HG03060 (cell line): Measurements from ENCODE around the gene TTC7B.

ENCODE experiments used
- ATAC-seq: cut with Tn5 transposase; IDR thresholded peaks from one replicate; pipeline ENCODE4 v1.9.1; 2021; ENCODE audit warnings: low read depth, moderate number of reproducible peaks; ENCODE audit not compliant: unreplicated experiment

TTC7B gene

DNA sequence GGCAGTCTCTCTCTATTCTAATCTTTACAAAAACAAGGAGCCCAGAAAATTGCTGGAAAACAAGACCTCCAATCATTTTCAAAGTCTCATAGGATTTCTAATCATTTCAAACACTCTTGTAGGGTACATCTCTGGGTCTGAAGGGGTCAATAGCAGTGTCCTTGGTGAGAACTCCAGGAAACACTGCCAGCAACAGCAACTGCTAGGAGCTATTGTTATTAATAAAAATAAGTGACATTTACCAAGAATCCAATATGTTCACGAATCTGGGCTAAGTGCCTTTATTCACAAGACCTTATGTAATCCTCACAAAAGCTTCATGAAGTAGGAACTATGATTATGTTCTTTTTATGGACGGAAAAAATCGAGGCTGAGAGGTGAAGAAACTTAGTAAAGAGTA lies 72.8 kb downstream of the TTC7B start:
- ATAC-seq, result no peak

DNA sequence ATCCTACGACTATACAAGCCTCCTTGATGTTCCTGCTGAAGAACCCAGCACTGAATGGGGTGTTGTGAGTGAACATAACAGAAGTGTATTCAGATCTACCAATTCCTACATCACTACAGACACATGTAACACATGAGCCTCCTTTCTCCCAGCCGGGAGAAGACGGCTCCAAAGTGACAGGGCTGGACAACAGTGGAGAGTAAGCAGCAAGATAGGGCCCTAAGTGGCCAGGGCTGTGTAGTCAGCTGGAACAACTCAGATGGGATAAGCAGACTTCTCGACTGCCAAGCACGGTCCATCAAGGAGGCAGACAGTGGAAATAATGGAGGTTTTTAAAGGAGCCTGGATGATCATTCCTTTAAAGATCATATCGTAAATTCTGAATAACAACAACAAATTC lies 73.5 kb downstream of the TTC7B start:
- no peak for ATAC-seq

DNA sequence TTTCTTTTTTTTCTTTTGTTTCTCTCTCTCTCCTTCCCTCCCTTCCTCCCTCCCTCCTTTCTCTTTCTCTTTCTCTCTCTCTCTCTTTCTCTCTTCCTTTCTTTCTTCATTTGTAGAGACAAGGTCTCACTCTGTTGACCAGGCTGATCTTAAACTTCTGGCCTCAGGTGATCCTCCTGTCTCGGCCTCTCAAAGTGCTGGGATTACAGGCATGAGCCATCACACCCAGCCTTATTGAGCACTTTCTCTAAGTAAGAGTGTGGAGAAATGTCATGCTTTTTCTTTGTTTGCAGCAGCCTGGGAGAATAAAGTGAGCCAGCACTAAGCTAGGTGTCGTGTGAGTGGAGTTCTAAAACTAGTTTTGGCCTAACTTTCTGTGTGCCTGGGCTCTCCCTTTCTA lies 74.0 kb downstream of the TTC7B start:
- ATAC-seq, result no peak

DNA sequence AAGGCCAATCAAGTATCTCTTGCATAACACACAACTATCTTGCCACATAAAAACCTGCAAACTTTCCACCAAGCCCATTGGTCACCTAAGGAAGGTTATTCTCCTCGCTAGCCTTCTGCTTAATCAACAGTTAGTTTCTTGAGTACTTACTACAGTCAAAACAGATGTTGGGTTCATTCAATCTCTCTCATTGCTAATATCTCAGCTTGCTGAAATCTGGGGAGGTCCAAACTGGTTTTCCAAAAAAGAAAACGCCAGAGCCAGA lies 74.6 kb downstream of the TTC7B start:
- ATAC-seq, result no peak

DNA sequence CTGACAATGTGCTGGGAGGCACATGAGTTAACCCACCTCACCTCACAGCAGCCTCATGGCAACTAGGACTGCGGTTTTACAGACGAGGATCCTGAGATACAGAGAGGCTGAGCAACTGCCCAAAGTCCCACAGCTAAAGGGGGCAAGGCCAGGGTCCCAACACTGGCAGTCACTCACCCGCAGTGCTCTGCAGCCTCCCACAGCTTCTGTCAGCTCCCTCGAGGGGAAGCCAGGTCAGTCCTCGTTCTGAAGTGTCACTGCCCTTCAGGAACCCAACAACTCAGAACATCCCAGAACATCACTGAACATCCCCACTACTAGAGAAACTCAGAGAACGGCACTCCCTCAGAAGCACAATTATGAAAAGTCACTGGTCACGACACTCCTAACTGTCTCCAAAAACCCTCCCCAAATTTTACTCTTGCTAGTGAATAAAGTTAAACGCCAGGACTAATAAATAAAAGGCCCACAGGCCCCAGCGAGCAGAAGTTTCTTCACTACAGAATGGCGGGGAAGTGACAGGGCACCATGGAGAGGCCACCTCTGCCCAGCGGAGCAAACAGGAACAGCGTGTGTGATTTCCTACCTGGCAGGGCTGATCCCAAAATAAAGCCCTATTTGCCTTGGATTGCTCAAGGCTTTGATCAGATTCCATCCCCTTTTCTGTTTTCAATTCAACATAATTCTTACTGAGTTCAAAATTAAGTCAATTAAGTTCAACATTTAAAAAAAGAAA lies 75.1 kb downstream of the TTC7B start:
- no peak for ATAC-seq

DNA sequence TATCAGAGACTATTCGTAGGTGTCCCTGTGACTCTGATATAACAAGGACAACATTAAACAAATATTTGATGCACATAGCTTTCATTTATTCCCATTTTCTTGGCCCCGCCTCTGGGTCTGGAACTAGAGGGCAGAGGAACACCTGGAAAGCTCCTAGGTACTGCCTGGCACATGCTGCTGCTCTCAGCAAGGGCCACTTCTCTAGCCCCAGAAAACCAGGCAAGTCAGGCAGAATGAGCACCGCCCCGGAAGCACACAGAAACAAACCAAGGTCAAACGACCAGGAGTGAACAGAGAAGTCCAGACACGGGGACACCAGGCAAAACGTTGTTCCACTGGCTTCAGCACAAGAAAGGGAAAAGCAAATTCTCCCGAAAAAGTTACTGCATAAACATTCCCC lies 76.1 kb downstream of the TTC7B start:
- ATAC-seq, result no peak

DNA sequence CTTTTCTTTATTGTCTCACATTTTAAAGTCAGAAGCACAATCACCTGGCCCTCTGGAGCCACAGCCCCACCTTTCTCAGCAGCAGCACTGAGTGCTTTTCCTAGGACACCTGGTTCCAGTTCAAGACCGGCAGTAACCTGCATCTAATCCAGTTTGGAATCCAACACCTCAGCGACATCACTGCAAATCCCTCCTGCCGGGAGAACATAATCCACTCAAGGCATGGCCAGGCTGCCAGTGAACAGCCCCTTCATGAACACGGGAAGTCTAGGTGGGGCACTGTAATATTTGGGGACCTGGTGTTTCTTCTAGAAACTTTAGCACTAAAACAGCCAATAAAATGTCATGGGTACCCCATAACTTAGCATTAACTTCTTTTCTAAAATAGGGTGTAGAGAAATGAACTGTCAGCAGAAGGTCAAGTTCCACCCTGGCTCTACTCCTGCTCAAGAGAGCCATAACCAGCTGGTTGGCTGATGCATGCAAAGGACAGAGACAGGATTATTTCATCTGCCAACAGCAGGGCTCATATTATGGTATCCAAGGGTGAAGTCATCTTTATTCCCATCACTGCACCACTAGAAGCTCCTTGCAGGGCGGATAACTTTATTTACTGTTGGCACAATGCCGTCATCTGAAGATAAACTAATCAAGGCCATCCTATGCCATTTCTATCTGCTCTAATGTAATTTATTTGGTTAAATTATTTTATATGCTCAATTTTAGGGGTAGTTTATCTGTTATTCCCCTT lies 76.7 kb downstream of the TTC7B start:
- no peak for ATAC-seq

DNA sequence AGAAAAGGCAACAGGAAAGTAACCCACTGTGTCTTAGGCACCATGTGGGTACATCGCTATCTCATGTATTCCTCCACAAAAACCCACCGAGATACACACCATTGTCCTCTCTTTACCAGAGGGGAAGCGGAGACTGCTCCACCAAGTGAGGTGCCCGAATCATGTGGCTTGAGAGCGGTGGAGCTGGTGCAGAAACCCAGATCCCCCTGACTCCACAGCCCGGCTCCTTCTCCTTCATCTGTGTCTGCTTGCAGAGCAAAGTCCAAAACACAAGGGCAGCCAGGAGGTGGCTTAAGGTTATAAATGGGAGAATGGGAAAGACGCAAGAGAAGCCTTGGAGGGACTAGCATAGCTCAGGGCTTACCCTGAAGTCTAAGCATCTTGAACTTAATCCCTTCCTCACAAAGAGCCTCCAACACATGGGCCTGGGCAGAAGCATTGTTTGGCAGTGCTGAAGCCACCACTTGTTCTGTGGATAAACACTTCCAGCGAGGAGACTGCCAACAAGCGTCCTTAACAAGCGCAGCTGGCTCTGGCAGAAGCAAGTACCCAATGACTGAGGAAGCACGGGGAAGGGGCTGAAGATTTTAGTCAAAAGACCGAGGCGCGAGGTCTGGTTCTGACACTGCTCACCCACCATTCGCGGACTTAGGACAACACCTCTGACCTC lies 83.0 kb downstream of the TTC7B start:
- ATAC-seq, result no peak

DNA sequence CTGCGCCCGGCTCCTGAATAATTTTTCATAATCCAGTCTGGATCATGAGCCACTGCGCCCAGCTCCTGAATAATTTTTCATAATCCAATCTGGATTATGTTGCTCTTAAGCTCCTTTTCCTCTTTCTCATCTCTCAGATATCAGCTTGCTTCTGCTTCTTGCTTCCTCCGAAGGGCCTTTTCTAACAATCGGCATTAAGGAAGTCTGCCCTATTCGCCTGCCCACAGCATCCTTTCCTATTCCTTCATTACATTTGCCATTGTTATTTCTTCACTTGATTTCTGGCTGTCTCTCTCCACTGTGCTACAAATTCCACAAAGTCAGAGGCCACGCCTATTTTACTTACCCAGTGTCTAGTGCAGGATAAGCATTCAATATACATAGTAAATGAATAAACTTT lies 83.5 kb downstream of the TTC7B start:
- ATAC-seq, result no peak

DNA sequence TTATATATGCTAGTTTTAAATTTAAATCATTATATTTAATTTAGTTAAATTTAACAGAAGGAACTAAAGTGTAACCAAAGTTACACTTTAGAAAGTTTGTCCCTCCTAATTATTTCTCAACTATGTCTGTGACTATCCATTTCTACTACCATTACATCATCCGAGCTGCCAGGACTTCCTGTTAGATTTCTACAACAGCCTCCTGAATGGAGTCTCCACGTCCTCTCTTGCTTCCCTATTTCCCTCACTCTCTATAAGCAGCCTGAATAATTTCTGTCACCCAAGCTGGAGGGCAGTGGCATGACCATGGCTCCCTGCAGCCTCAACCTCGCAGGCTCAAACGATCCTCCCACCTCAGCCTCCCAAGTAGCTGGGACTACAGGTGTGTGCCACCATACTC lies 84.1 kb downstream of the TTC7B start:
- ATAC-seq, result no peak

DNA sequence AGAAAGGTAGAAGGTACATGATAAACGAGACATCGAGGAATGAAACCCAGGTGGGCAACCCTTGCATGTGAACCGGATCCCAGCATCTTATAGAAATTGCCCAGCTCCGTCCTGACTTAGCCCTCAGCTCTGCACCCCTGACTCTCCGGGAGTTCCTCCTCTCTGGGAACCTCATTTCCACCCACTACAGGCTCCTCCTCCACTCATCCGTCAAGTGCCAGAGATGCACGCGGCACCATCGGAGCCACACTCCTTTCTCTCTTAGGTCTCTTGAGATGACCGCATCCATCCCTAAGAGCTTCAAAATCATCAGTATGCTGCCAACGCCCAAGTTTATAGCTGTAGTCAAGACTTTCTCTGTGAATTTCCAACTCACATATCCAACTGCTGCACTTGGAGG lies 84.7 kb downstream of the TTC7B start:
- ATAC-seq, result no peak

DNA sequence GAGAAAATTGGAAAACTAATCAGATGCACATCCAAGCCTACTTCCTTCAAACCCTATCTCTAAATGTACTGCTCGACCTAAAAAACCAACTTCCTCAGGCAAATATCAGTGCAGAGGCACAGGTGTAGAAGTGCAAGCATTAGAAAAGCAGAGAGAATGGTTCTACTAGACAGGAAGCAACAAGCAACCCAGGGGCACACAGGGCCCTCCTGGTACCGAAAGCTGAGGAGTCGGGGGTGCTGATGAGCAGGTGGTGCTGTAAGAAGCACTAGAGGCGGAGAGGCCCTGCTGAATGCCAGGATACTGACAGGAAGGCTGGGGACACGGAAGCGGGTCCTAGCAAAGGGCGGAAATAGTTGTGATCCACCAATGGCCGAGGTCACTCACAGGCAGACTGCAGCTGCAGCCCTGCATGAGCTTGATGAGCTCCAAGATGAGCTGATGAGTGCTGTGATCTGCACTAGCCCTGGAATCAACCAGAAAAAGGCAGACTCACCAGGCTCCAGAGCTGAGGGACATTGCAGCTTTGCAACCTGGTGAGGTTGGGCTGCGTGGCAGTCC lies 85.9 kb downstream of the TTC7B start:
- no peak for ATAC-seq

DNA sequence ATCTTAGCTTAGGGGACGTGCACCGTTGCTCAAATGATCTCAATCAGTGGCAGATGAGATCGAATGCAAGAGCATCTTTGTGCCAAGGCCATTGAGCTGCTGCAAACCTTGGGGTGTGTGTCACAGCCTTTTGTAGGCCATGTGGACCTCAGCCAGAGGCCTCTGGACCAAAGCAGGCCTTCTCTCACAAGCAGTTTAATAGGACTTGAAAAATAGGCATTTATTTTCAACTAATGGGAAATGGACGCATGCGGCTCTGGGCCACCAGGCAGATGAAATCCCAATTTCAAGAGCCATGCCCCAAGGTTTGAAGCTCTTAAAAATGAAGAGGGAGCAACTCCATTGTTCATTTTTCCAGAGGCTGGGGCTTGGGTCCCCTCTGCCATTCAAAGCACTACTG lies 87.3 kb downstream of the TTC7B start:
- ATAC-seq, result no peak

DNA sequence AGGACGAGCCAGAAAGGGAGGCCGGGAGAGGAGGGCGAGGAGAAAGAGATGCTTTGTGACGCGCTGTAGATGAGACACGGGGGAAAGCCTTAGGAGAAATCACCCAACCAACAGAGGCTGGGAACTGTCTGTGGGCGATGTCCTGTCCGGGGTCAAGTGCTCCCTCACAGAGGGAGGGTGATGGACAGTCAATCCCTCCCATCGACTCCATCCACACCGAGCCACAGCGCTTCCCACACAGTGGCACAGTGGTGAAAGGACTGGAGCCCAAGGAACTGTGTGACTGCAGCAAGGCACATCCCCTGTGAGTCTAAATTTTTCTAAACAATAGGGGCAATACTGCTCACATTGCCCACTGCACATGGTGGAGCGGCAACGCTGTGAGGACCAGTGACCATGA lies 89.1 kb downstream of the TTC7B start:
- no peak for ATAC-seq

DNA sequence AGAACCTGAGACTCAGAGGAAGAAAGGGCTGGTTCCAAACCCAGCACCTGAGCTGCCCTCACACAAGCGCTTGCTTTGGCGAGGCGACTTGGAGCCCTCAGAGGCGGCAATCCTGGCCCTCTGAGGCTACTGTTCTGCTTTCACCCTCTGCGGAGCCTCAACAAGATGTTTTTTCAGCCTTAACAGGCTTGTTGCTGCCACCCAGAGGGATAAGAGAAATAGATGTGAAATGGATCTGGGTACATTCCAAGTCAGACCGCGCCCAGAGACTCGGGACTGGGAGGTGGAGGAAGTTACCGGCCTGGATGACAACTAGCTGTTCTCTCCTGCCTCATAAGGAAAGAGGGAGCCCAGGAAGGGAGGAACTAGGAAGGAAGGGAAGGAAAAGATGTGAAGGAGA lies 89.6 kb downstream of the TTC7B start:
- ATAC-seq, result no peak

DNA sequence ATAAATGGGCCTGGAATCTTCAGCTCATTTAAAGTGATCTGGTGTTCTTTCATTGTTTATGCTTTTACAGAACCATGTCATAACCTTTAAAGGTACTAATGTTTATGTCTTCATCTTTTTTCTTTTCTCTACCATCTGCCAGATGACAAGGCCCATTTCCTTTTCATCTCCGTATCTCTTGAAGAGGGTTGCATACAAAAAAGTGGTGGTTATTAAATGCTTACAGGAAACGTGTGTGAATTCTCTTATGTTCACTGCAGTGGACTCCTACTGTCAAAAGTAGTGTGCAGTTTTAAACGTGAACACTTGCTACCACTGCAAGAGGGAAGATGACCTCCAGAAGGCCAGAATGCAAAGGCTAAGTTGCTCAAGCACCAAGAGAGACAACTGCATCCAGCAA lies 91.4 kb downstream of the TTC7B start:
- ATAC-seq, result no peak

DNA sequence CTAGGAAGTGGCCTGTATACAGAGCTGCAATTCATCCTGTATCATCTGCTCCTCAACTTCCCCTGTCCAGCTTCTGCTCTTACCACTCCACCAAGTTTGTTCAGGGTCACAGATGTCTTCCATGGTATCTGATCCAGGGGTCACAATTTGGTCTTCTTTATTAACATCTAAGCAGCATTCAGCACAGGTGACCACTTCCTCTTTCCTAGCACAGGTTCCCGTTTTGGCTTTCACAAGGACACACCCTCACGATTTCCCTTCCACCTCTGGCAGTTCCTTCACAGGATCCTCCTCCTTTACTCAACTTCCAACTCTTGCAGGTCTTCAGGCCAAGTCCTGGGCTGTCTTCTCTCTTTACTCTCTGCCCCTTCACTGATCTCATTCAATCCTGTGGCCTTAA lies 93.6 kb downstream of the TTC7B start:
- no peak for ATAC-seq

DNA sequence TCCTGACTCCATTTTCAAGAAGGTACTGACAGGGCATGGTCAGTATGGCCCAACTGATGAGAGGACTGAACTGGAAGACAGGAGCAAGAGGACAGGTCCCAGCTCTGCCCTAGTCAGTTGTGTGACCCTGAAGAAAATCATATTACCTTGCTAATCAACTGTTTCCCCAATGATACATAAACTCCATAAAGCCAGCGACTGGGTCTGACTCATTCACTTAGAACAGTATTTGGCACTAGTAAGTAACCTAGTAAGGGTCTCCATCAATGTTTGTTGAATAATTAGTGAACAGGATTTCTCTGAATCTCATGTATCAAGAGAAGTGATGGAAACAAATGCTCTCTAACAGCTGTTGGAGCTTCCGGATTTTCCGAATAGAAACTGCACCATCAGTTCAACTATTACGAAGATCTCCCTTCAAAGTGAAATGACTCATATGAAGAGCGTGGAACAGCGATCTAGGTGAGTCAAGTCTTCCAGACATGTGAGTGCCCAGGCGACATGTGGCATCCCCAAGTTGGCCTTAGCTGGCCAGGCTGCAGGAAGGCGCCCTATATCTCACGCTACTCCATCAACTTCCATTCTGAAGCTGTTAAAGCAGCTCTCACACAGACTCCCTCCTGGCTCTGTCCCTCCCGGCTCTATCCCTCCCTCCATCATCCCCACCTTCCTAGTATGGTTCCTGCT lies 94.5 kb downstream of the TTC7B start:
- no peak for ATAC-seq

DNA sequence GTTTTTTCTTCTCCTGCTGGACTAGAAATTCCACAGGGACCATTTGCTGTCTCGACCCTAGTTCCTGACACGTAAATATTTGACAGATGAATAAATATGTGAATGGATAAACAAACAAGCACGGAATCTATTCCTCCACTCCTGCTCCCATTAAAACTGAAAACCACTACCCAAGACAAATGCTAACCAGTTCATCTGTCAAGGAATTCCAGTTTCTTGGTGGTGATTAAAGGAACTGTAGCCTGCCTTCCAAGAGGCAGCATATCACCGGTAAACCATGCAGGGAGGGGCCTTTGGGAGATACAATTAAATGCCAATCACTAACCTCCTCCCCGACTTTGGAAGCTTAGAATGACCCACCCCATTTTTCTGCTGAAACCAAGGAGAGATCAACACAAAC lies 95.4 kb downstream of the TTC7B start:
- ATAC-seq, result no peak

DNA sequence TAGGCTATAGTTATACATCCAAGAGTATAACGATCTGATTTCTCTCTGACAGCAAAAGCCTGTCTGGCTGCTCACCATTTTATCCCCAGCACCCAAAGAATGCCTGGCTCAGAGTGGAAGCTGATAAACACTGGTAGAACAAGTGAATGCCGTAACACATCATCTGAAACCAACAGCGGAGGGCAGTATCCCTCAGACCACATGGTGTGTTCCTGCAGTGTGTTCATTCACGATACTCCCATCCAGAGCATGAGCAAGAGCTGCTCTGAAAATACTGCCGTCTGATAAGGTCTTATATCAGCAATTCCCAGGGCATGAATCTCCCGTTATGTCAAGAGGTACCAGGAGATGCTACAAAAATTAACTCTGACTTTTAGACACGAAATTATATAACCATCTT lies 95.9 kb downstream of the TTC7B start:
- ATAC-seq, result no peak

DNA sequence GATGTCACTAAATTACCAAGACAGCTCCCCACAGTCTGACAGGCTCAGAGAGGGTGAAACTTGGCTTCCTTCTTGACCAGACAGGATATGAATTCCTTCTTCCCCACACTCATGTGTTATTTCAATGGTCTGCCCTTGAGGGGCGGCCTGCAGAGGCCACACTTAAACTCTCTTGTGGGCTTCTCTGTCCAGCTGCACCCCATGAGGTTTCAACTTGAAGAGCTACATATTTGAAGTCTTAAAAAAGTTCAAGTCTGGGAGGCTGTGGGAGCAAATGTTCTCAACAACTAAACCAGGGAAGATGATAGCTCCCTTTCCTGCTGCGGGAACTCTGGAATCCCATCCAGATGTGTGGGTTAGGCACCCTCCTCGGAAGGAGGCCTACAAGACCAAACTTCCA lies 98.3 kb downstream of the TTC7B start:
- no peak for ATAC-seq
